Activated CD4-positive, alpha-beta T cell treated with anti-CD3 and anti-CD28 coated beads, Interleukin-2, amount 50 U/mL, for 1 hour (primary cell): ENCODE data around the gene AOPEP.

ENCODE experiments used
- DNase-seq: peaks from one replicate; pipeline ENCODE4 v3.0.0-alpha.2; 2020

AOPEP gene

DNA sequence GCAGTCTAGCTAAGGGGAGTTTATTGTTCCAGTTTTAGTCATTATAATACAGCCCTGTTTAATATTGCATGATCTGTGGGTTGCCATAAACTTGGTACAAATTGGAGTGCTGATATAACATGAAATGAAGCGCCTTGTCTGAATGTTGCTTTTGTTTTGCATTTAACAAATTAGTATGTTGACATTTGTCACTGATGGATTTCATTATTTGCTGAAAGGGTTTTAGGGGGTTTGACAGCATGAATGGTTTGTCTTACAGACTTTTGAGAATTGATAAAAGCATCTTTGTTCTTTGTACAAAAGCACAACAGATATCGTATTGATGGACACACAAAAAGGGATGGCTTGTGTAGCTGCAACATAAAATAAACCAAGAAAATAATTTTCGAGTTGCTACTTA is 178.3 kb downstream of the AOPEP start:
- DNase-seq, result no peak

DNA sequence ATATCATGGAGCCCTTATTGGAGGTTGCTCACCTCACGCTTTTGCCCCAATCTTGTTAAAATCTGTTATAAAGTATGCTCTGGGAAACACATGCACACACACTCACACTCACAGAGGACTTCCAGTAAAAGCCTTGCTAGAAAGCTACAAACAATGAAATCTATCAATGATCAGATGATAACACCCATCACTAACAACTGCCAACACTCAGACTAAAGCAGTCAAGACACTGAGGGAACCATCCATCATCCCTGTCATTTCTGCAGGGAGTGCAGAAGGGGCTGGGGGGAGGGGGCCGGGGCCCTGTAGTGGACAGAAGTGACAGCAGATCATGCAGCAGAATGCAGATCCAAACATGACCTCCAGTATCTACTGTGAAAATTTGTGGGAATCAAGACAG is 179.1 kb downstream of the AOPEP start:
- no peak for DNase-seq

DNA sequence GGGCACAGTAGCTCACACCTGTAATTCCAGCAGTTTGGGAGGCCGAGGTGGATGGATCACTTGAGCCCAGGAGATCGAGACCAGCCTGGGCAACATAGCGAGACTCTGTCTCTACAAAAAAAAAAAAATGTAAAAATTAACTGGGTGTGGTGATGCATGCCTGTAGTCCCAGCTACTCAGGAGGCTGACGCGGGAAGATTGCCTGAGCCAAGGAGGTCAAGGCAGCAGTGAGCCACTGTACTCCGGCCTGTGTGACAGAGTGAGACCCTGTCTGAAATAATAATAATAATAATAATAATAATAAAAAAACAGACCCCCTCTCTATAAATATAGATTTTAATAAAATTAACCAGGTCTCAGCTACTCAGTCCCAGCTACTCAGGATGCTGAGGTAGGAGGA is 179.7 kb downstream of the AOPEP start:
- no peak for DNase-seq

DNA sequence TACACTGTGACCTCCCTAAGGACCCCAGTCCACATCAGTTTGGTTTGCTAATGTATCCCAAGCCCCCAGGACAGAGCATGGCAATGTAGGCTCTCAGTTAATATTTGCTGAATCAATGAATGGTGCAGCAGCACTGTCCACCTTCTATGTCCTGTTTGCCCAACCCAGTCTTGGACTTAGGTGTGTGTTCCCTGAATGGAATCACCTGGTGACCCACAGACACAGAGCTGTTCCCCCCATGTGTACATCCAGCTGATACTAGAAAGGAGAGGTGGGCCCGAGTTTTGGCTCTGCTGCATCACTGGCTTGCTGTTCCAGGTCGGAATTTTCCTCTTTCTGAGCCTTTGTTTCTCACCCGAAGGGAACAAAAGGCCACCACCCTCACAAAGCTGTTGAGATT is 180.2 kb downstream of the AOPEP start:
- DNase-seq, result no peak

DNA sequence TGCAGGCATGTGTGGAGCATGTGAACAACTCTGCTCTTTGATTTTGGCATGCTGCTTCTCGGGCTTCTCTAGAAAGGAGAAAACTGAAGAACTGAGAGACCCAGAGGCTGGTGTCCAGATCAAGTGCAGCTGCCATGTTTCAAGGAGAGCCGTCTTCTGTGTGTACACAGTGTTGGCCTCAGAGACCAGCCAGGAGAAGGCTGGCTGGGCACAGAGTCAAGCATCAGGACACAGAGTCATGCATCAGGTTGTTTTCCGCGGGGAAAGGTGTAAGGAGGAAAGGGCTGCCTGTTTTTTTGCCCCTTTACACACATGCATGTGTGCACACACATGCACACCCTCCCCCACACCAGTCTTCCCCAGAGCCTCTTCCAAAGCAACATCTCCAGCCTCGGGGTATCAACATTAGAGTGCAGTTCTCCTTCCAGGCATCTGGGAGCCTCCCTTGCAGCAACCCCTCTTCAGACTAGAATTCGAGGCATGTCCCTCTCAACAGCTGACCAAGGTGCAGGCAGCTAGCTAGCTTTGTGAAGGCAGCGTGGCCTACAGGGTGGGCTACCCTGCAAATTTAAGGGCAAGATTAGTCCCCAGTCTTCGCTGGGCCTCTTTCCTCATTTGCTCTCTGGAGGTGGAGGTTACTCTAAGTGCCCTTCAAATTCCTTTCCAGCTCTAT is 180.9 kb downstream of the AOPEP start:
- DNase-seq, result no peak

DNA sequence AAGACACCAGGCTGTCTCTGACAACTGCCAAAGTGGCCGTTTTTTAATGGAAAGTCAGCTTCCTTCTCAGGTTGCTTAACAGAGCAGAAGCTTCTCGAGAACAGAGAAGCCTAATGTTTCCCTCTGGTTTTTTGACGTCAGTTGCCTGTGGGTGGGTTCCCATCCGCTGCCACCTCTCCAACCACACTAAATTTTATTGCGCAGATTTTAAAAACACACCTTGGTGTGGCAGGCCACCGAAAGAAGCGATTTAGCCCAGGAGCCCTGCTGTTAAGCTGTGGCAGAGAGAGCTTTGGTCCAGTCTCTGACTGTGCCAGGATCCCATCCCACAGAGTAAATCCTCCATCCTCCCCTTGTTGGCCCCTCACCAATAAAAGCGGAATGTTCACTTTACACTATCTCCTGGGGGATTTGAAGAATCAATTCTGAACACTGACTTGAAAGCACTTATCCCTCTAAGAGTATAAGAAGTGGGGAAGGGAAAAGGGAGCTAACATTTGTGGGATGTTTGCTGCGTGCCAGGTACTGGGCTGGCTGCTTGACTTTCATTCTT is 181.6 kb downstream of the AOPEP start:
- DNase-seq, result no peak

DNA sequence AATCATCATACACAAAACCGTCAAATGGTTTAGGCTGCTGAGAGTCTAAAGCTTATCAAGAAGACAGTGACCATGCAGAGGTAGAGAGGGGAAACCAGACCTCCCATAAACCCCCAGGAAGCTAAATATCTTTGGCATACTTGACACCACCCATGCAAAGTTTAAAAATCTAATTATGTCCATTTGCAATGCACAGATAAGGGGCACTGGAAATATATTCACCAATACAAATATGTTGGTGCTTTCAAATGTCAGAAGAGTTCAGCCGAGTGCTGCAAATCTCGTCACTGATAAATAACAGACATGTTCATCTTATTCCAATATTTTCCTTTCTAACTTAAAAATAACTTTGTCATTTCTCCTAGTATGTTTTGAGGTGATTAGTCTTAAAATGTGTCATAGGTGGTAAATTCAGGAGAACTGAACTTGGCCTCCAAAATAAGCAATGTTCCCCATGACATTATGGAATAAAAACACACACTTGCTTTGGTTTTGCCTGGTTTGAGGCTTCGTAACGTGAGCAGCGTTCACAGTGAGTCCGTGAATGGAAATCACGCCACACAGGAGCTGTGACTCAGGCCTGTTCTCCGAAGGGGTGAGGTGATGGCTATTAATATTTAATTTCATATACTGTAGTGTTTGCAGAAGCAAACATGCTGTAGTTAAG is 182.2 kb downstream of the AOPEP start:
- DNase-seq, result no peak

DNA sequence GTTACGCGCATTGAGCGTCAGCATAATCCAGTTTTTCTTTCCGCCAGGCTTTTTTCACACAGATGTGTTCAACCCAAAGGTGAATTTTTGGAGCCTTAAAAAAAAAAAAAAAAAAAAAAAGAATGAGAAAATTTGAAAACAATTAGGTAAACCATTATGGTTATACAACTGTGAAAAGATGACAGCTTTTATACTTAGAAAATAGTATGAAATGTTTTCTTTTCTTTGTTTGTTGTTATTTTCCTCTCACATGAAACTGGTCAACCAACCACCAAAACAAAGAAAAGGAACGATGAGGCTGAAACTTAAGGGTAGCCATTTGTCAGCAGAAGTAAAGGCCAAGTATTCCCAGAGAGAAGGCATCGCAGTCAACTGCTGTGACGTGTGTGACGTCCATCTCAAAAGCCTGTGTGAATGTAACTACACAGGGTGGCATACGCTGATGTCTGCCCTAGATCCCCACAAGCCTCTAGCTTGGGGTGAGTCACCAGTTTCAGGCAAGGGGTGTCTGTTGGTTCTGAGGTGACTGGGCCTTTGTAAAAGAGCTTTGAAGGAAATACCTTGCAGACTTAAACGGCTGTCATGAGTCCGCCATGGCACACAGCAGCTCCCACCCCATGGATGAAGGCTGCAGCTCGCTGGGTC is 182.9 kb downstream of the AOPEP start:
- DNase-seq, result no peak

DNA sequence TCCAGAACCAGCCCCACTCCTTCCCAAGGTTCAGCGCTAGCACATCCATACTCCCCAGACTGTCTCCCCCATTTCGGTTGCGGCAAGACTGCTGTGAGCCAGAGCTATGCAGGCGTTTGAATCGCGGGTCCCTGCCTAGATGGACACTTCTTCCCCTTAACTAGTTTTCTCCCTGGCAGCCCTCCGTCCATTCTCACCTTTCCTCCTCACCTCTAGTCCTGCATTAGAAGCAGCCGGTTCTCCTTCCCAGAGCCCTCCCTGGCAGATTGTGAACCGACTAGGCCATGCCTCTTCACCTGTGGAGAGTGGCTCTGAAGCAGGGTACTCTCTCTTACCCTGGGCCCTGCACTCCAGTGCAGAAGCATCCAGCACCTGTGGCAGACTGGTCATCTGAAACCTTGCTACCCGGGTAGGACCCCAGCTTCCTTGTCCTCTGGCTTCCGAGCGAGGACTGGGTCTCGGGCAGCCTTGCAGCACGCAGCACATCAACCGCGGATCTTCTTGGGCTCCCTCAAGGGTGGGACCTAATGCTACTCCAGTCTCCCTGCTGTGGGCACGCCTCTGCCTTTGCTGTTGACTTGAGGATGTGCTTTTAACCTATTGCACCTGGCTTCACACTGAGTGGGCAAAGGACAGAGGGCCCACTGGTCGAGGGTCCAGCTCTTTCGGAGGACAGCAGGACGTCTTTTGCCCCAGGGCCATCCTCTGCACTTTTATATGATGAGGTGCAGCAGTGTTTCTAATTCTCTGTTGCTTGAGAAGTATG is 183.6 kb downstream of the AOPEP start:
- no peak for DNase-seq

DNA sequence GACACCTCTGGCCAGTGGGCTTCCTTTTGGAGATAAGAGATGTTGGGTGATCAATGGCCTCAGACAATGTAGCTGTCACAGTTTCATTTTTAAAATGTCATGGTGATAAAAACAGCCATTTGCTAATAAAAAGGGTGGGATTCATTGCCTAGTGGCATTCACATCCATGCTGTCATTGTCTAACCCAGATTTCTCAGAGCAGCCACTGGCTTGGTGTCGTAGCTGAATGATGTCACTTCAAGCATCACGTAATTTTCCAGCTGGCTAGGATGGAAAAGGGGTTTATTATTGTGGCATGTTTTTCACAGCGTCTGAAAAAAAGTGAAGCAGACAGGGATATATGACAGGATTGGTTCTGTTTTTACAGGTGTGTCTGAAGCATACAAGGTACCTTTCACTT is 184.7 kb downstream of the AOPEP start:
- no peak for DNase-seq

DNA sequence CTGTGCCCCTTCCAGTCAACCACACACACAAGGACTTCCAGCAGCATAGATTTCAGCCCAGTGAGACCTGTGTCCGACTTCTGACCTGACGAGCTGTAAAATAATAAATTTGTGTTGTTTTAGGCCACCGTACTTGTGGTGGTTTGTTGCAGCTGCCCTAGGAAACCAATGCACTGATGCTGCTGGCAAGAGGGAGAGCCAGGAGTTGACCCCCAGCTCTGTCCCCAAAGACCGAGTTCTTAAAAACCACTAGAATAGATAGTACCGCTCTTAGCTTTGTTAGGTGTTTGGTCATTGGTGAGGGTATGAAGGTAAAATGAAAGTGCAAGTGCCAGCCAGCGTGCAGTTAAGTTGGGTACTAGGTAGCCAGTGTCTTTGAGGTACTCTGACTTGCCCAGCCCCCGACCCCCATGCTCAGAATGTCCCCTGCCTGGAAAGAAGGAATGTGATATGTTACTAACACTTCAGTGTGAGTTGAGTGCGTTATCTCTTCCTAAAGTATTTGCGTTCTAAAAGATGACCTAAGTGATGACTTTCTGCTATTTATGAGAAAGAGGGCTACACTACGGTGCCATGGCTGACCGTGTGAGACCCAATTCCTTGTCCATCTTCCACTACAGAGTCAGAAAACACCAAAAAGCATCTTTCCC is 185.6 kb downstream of the AOPEP start:
- no peak for DNase-seq

DNA sequence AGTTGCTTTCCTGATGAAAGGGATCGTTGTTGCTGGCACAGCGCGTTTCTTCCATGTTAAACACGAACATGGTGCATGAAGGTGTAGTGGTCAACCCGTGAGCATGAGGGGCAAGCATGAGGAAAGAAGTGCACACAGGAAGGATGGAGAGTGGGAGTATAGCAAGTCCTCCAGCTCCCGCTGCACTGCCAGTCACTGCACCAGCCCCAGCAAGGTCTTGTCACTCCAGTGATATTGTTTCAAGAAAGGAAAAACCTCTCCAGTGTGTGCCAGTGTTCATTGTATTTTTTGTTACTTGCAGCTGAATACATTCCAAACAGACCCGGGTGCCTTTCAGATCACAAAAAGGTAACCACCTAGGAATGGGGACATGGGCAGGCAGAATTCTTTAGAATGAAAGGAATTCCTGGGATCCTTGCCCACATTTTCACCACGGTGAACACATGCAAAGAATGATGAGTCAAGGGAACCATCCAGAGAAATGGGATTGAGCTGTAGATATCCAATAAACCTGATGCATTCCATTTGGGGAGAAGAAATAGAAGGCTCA is 186.3 kb downstream of the AOPEP start:
- DNase-seq, result no peak

DNA sequence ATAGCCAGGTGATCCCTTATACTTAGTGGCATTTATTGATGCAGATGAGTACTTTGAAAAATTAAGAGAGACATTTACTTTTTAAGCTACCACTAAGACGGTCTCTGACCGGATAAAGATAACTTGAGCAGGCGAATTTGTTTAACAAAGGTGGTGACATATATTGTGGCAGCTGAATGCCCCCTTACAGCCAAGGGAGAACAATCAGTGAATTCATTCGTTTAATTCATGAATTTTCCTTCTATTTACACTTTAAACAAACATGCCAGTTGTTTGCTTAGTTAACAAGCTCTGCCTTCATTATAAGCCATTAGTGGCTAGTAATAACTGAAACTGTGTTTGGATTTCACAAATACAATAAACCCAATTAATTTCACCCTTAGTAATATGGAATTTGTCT is 187.1 kb downstream of the AOPEP start:
- no peak for DNase-seq

DNA sequence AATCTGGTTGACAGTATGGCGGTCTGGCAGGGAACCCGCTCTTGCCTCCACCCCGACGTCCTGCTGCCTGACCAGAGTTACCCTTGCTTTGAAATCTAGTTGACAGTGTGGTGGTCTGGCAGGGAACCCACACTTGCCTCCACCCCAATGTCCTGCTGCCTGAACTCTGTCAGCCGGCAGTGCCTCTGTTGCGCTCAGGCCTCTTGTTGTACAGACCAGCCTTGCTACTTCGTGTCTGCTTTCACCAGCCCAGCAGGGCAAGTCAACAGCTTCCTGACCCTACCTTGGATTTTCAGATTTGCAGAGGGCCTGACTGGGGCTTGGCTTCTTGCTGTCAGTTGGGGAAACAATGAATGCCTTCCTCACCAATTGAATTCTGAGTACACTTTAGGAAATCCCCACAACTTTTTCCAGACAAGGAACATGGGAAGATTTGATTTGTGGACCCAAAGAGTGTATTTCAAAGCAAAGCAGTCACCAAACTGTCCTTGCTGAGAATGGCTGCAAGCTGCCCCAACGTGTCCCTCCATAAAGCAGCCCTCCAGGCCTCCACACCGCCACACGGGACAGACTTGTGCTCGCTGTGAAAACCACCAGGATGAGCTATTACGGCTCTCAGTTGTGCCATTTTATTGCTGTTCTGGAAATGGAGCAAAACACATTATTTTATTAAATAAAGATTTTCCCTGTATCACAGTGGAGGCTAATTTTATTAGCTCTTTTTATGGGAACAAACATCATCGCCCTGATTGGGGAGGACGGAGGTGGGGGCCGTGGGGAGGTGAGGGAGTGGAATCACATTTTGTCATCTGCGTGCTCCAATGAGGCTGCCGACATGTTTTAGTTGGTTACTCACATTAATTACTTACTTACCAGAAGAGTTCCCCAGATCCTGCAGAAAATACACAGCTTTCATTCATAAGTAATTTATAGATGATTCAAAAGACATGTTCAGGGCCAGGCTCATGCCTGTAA is 189.3 kb downstream of the AOPEP start:
- DNase-seq, result no peak

DNA sequence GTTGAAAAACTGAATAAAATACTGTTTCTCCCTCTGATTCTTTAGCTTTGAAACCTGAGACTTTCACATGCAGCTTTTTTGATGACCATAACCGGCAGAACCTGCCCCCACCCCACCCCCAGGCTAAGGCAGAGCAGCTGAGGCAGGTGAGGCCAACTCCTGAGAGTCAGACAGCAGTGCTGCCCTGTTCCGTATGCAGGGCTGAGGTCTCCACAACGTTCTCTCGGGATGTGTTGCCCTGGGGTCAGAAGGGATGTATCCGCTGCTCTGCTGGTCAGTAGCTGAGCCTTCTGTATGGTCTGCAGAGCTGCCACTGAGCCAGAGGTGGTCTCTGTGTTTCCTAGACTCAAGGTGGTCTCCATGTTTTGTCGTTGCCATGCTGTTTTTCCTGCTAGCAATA is 190.5 kb downstream of the AOPEP start:
- no peak for DNase-seq

DNA sequence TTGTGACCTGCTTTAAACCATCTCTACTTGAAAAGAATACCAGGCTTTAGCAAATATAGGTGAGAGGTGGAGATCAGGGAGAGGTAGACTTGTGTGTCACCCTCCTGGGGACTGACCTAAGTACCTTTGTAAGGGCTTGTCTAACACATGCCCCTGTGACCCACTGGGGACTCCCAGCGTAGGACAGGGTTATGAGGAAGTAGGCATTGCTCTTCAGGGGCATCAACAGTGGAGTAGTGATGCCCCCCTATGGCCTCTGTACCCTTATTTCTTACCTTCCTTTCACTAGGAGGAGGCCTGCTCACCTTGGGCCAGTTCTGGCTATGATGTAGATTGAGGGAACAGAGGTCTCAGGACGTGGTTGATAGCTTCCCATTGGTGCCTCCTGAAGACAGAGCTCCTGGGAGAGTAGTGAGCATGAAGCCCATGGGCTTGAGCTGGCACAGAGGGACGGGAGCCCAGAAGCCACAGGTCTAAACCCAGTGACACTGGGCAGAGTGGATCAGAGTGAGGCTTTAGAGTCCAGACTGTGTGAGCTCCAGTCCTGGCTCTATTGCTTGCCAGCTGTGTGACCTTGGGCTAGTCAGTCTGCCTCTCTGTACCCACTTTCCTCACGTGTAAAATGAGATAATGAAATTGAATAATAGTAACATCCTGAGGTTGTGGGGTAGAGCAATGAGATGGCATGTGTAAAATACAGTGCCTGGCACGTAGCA is 191.7 kb downstream of the AOPEP start:
- no peak for DNase-seq

DNA sequence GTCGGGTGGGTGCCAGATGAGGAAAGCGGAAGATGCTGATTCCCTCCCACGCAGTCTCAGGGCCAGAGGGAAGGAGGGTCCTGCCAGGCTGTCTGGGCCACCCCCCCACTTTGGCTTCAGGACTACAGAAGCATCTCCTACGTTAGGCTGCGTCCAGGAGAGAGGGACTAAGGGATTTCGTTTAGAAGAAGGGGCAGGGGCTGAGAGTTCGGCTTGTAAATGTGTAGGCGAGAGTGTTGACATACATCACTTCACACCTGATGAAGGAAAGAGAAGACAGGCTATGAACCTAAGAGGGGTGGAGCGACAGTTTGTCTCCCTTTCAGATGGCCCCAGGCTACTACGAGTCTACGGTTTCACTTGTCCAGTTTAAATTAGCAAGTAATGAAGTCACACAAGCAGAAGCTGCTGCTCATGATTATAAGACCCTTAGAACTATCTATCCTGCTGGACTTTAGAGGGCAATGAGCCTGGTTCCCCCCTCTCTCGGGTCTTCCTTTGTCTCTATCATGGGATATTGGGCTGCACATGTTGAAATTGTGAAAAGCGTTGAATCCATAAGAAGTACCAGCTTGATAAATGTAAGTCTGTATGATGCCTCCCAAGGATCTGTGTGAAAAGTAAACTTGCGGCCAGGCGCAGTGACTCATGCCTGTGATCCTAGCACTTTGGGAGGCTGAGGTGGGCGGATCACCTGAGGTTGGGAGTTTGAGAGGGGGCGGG is 193.0 kb downstream of the AOPEP start:
- DNase-seq, result no peak

DNA sequence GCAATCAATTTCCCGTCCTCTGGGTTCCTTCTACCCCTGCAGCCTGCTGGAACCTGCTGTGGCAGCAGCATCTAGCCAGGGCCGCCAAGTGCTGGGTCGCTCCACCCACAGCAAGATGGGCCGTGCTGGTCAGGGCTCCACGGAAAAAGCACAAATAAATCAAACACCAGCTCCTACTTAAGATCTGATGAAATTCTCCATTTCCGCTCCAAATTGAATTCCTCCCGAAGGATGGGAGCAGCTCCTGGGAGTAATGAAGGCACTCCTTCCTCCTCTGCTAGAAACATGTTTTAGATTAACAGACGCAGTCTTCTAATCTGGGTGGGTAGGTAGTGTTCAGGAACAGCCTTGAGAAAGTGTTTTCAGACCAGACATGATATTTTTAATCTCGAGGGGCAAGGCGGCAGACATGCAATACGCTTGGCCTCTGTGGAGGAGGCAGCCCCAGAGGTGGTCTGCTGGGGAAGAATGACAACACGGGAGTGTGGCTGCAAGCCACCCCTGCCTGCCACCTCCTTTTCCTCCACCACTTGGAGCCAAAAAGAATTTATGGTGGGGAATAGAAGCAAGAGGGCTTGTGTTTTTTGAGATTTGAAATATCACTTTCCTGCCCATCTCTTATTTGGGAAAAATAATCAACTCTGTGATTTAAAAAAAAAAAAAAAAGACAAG is 194.1 kb downstream of the AOPEP start:
- no peak for DNase-seq

DNA sequence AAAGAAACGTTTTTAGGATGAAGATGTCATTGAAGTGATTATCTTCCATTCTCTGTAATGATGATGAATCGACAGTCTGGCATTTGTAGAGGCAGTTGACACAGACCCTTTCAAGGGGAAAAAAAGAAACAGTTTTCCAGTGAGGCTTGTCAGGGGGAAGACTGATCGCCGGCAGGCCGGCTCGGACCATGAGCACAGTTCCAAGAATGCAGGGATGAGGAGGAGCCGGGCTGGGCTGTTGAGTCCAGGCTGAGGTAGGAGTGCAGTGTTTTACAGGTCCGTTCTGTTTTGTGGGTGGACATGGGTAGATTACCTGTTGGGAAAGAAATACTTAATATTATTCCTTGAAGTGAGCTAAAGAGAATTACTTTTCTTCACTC is 194.6 kb downstream of the AOPEP start:
- no peak for DNase-seq
